ENCODE results near the gene SNX11.
"Not testable (repeated sequence)": the region's sequence is repeated elsewhere in the genome, so short reads cannot be mapped to it uniquely, and the experiment has no call there.

Gene SNX11

GRCh38 chr17:48070195-48070594, 37.4 kb upstream of the SNX11 start:
- Histone ChIP-seq H3K4me3 (ENCODE audit: insufficient read depth in 1 of 2, low read depth in 1 of 2, low read length in 2 of 2) (no peak overlapping the region), H3K36me3 (ENCODE audit: control insufficient read depth in 1 of 2, insufficient read depth in 2 of 2, low read depth in 1 of 2, low read length in 2 of 2) (peaks cover 26 to 51% of the 10 kb centered on the region in 2 experiments), H3K4me2 (ENCODE audit: low read length, poor library complexity, severe bottlenecking) (no peak overlapping the region), H2AK5ac (ENCODE audit: low read length, severe bottlenecking) (no peak overlapping the region), H3K4ac (ENCODE audit: low read depth in 1 of 2, low read length in 2 of 2) (no peak overlapping the region), H2BK120ac (ENCODE audit: low read depth, low read length) (no peak overlapping the region), H3K23ac (ENCODE audit: low read length in 2 of 2) (no peak overlapping the region), H2BK5ac (ENCODE audit: low read depth, low read length, poor library complexity, severe bottlenecking) (no peak overlapping the region), H2BK15ac (ENCODE audit: low read depth, poor library complexity, severe bottlenecking) (no peak overlapping the region), H3K27me3 (ENCODE audit: control insufficient read depth in 1 of 2, insufficient read depth in 1 of 2, low read length in 2 of 2) (no peaks in the 10 kb centered on the region), H4K91ac (ENCODE audit: low read length) (no peak overlapping the region), H3K79me1 (replicated peaks; ENCODE audit: low read length, poor library complexity, severe bottlenecking) (peaks cover 27% of the 10 kb centered on the region), H3K9me3 (ENCODE audit: control insufficient read depth, low read length) (no peaks in the 10 kb centered on the region), H4K8ac (ENCODE audit: low read length) (no peak overlapping the region), H3K9ac (ENCODE audit: low read length) (peak overlapping the region; percentile 41), H3K18ac (ENCODE audit: low read depth in 1 of 2, low read length in 2 of 2) (no peak overlapping the region), H3K4me1 (ENCODE audit: control insufficient read depth, insufficient read depth, low read depth, low read length) (peaks cover 3% of the 10 kb centered on the region), H3K27ac (ENCODE audit: low read length, poor library complexity, severe bottlenecking) (no peak overlapping the region), H2BK12ac (ENCODE audit: low read length in 2 of 2) (no peak overlapping the region), H2AFZ (ENCODE audit: low read depth, low read length) (no peak overlapping the region), H3K14ac (ENCODE audit: low read length in 2 of 2) (no peak overlapping the region)
- WGBS = 39% methylated on average over 2 of the region's 2 CpGs
- no peak for DNase-seq

- Histone ChIP-seq H3K79me1 (replicated peaks; ENCODE audit: low read length, poor library complexity, severe bottlenecking) (peaks cover 20% of the 10 kb centered on the region), H2BK120ac (ENCODE audit: low read depth, low read length) (no peak overlapping the region), H3K36me3 (ENCODE audit: control insufficient read depth in 1 of 2, insufficient read depth in 2 of 2, low read depth in 1 of 2, low read length in 2 of 2) (peaks cover 26 to 55% of the 10 kb centered on the region in 2 experiments), H4K91ac (ENCODE audit: low read length) (no peak overlapping the region), H3K18ac (ENCODE audit: low read depth in 1 of 2, low read length in 2 of 2) (no peak overlapping the region), H3K4me1 (ENCODE audit: control insufficient read depth, insufficient read depth, low read depth, low read length) (peaks cover 7% of the 10 kb centered on the region), H2BK12ac (ENCODE audit: low read length in 2 of 2) (no peak overlapping the region), H2AK5ac (ENCODE audit: low read length, severe bottlenecking) (no peak overlapping the region), H3K27ac (ENCODE audit: low read length, poor library complexity, severe bottlenecking) (no peak overlapping the region), H3K27me3 (ENCODE audit: control insufficient read depth in 1 of 2, insufficient read depth in 1 of 2, low read length in 2 of 2) (no peaks in the 10 kb centered on the region), H3K4ac (ENCODE audit: low read depth in 1 of 2, low read length in 2 of 2) (no peak overlapping the region), H3K23ac (ENCODE audit: low read length in 2 of 2) (no peak overlapping the region), H3K4me3 (ENCODE audit: insufficient read depth in 1 of 2, low read depth in 1 of 2, low read length in 2 of 2) (no peak overlapping the region), H2AFZ (ENCODE audit: low read depth, low read length) (no peak overlapping the region), H2BK15ac (ENCODE audit: low read depth, poor library complexity, severe bottlenecking) (no peak overlapping the region), H3K9ac (ENCODE audit: low read length) (peak overlapping the region; percentile 26), H3K4me2 (ENCODE audit: low read length, poor library complexity, severe bottlenecking) (no peak overlapping the region), H3K14ac (ENCODE audit: low read length in 2 of 2) (no peak overlapping the region), H2BK5ac (ENCODE audit: low read depth, low read length, poor library complexity, severe bottlenecking) (no peak overlapping the region), H4K8ac (ENCODE audit: low read length) (no peak overlapping the region), H3K9me3 (ENCODE audit: control insufficient read depth, low read length) (no peaks in the 10 kb centered on the region)
- no peak for DNase-seq
- 89% methylated on average over 1 of the region's 2 CpGs for WGBS
Measured at GRCh38 chr17:48071654-48072053, 35.9 kb upstream of the SNX11 start.

- not testable (repeated sequence) for H3K9me3 ChIP-seq (ENCODE audit: control insufficient read depth, low read length); H3K27me3 ChIP-seq (ENCODE audit: control insufficient read depth in 1 of 2, insufficient read depth in 1 of 2, low read length in 2 of 2); H2BK12ac ChIP-seq (ENCODE audit: low read length in 2 of 2); H2BK5ac ChIP-seq (ENCODE audit: low read depth, low read length, poor library complexity, severe bottlenecking); H3K4ac ChIP-seq (ENCODE audit: low read depth in 1 of 2, low read length in 2 of 2); H3K4me3 ChIP-seq (ENCODE audit: insufficient read depth in 1 of 2, low read depth in 1 of 2, low read length in 2 of 2); H4K91ac ChIP-seq (ENCODE audit: low read length); H3K4me2 ChIP-seq (ENCODE audit: low read length, poor library complexity, severe bottlenecking); H3K23ac ChIP-seq (ENCODE audit: low read length in 2 of 2); H2BK120ac ChIP-seq (ENCODE audit: low read depth, low read length); H4K8ac ChIP-seq (ENCODE audit: low read length); H2BK15ac ChIP-seq (ENCODE audit: low read depth, poor library complexity, severe bottlenecking); H3K4me1 ChIP-seq (ENCODE audit: control insufficient read depth, insufficient read depth, low read depth, low read length); DNase-seq; H3K14ac ChIP-seq (ENCODE audit: low read length in 2 of 2); H3K18ac ChIP-seq (ENCODE audit: low read depth in 1 of 2, low read length in 2 of 2); H2AK5ac ChIP-seq (ENCODE audit: low read length, severe bottlenecking); H2AFZ ChIP-seq (ENCODE audit: low read depth, low read length)
- Histone ChIP-seq H3K9ac (ENCODE audit: low read length) (peak overlapping the region; percentile 36), H3K79me1 (replicated peaks; ENCODE audit: low read length, poor library complexity, severe bottlenecking) (peaks cover 18% of the 10 kb centered on the region), H3K36me3 (ENCODE audit: control insufficient read depth in 1 of 2, insufficient read depth in 2 of 2, low read depth in 1 of 2, low read length in 2 of 2) (peaks cover 26 to 53% of the 10 kb centered on the region in 2 experiments), H3K27ac (ENCODE audit: low read length, poor library complexity, severe bottlenecking) (peak overlapping the region; percentile 49)
- over 99% methylated on average over 7 of the region's 9 CpGs for WGBS
Measured at GRCh38 chr17:48072811-48073210, 34.8 kb upstream of the SNX11 start.

GRCh38 chr17:48073566-48074094, 33.9 kb upstream of the SNX11 start:
- DNase-seq; H4K8ac ChIP-seq (ENCODE audit: low read length); H2BK15ac ChIP-seq (ENCODE audit: low read depth, poor library complexity, severe bottlenecking); H2AFZ ChIP-seq (ENCODE audit: low read depth, low read length); H3K4me2 ChIP-seq (ENCODE audit: low read length, poor library complexity, severe bottlenecking); H3K23ac ChIP-seq (ENCODE audit: low read length in 2 of 2); H2AK5ac ChIP-seq (ENCODE audit: low read length, severe bottlenecking); H3K9me3 ChIP-seq (ENCODE audit: control insufficient read depth, low read length); H3K4ac ChIP-seq (ENCODE audit: low read depth in 1 of 2, low read length in 2 of 2); H2BK5ac ChIP-seq (ENCODE audit: low read depth, low read length, poor library complexity, severe bottlenecking); H3K27me3 ChIP-seq (ENCODE audit: control insufficient read depth in 1 of 2, insufficient read depth in 1 of 2, low read length in 2 of 2); H3K14ac ChIP-seq (ENCODE audit: low read length in 2 of 2); H3K4me3 ChIP-seq (ENCODE audit: insufficient read depth in 1 of 2, low read depth in 1 of 2, low read length in 2 of 2); H3K18ac ChIP-seq (ENCODE audit: low read depth in 1 of 2, low read length in 2 of 2); H4K91ac ChIP-seq (ENCODE audit: low read length); H2BK12ac ChIP-seq (ENCODE audit: low read length in 2 of 2); H2BK120ac ChIP-seq (ENCODE audit: low read depth, low read length): not testable (repeated sequence)
- Histone ChIP-seq H3K9ac (ENCODE audit: low read length) (peak overlapping the region; percentile 84), H3K36me3 (ENCODE audit: control insufficient read depth in 1 of 2, insufficient read depth in 2 of 2, low read depth in 1 of 2, low read length in 2 of 2) (peaks cover 25 to 53% of the 10 kb centered on the region in 2 experiments), H3K27ac (ENCODE audit: low read length, poor library complexity, severe bottlenecking) (peak overlapping the region; percentile 94), H3K79me1 (replicated peaks; ENCODE audit: low read length, poor library complexity, severe bottlenecking) (peaks cover 18% of the 10 kb centered on the region), H3K4me1 (ENCODE audit: control insufficient read depth, insufficient read depth, low read depth, low read length) (peaks cover 10% of the 10 kb centered on the region)
- WGBS = 95% methylated on average over 3 of the region's 5 CpGs
